OCI-LY1 (cell line): ENCODE measurements around the gene PTPRE.

ENCODE experiments used
- H2AFZ ChIP-seq: fragments of 200-600 bp; sonication (generic), shearing (Covaris generic); 2 replicates; pipeline ENCODE4 v1.6.0; 2014; ENCODE audit warnings: antibody characterized with exemption, mild to moderate bottlenecking, low read length
- H3F3A ChIP-seq: fragments of 200-600 bp; sonication (generic), shearing (Covaris generic); 2 replicates; pipeline ENCODE4 v1.6.0; 2014; ENCODE audit warnings: mild to moderate bottlenecking, antibody characterized with exemption, low read length, moderate library complexity; ENCODE audit not compliant: insufficient read depth
- H3K27ac ChIP-seq: fragments of 200-600 bp; sonication (generic); 2 replicates; pipeline ENCODE4 v1.5.1; 2014; ENCODE audit warnings: low read length, mixed run types, mild to moderate bottlenecking, low read depth; ENCODE audit not compliant: poor library complexity, severe bottlenecking
- H3K27me3 ChIP-seq: fragments of 200-600 bp; sonication (generic); 2 replicates; pipeline ENCODE4 v1.6.0; 2014; ENCODE audit warnings: antibody characterized with exemption, mild to moderate bottlenecking, low read length, moderate library complexity; ENCODE audit not compliant: insufficient read depth
- H3K36me3 ChIP-seq: fragments of 200-600 bp; sonication (generic); 2 replicates; pipeline ENCODE4 v1.6.1; 2014; ENCODE audit warnings: mild to moderate bottlenecking, antibody characterized with exemption, low read length, moderate library complexity, mixed read lengths; ENCODE audit not compliant: insufficient read depth
- H3K4me1 ChIP-seq: fragments of 200-600 bp; sonication (generic); 2 replicates; pipeline ENCODE4 v1.5.1; 2014; ENCODE audit warnings: mild to moderate bottlenecking, low read length, moderate library complexity; ENCODE audit not compliant: insufficient read depth, severe bottlenecking
- H3K4me2 ChIP-seq: fragments of 200-600 bp; sonication (generic), shearing (Covaris generic); 2 replicates; pipeline ENCODE4 v1.6.1; 2014; ENCODE audit warnings: low read length
- H3K4me3 ChIP-seq: fragments of 200-600 bp; sonication (generic); 2 replicates; pipeline ENCODE4 v1.5.1; 2014; ENCODE audit warnings: low read length, low read depth, mild to moderate bottlenecking, mixed read lengths; ENCODE audit not compliant: poor library complexity, severe bottlenecking
- H3K79me2 ChIP-seq: fragments of 200-600 bp; shearing (Covaris generic); 2 replicates; pipeline ENCODE4 v1.6.1; 2016; ENCODE audit warnings: mixed run types, low read length, mixed read lengths; ENCODE audit not compliant: insufficient read depth
- H3K9ac ChIP-seq: fragments of 200-600 bp; sonication (generic), shearing (Covaris generic); 2 replicates; pipeline ENCODE4 v1.6.1; 2014; ENCODE audit warnings: mild to moderate bottlenecking, low read length, mixed read lengths
- H3K9me2 ChIP-seq: fragments of 200-600 bp; sonication (generic), shearing (Covaris generic); 2 replicates; pipeline ENCODE4 v1.6.1; 2014; ENCODE audit warnings: low read depth, mild to moderate bottlenecking, low read length, mixed read lengths
- H3K9me3 ChIP-seq: fragments of 200-600 bp; shearing (Covaris generic); 2 replicates; pipeline ENCODE4 v1.6.1; 2014; ENCODE audit warnings: low read length, mixed read lengths
- H4K20me1 ChIP-seq: fragments of 200-600 bp; sonication (generic), shearing (Covaris generic); 2 replicates; pipeline ENCODE4 v1.6.0; 2016; ENCODE audit warnings: mild to moderate bottlenecking, low read length; ENCODE audit not compliant: insufficient read depth
- CTCF ChIP-seq: fragments of 200-600 bp; sonication (generic), shearing (Covaris generic); IDR thresholded peaks from 2 replicates; pipeline ENCODE4 v1.5.1; 2017; ENCODE audit warnings: mild to moderate bottlenecking, antibody characterized with exemption, low read length, moderate library complexity, mixed read lengths
- EZH2 ChIP-seq: fragments of 200-600 bp; sonication (generic), shearing (Covaris generic); IDR thresholded peaks from 2 replicates; pipeline ENCODE4 v1.8.0; 2017; ENCODE audit warnings: borderline replicate concordance, mixed run types, mild to moderate bottlenecking, antibody characterized with exemption, low read length, moderate library complexity, mixed read lengths

PTPRE gene

GRCh38 chr10:128018236-128018635 is 111.3 kb downstream of the PTPRE start:
- no peaks in the 10 kb centered on the region for H3K79me2 ChIP-seq
- H3K9me3 ChIP-seq, result no peaks in the 10 kb centered on the region
- no peaks in the 10 kb centered on the region for H3F3A ChIP-seq
- no peak overlapping the region for H3K4me2 ChIP-seq
- peaks cover 11% of the 10 kb centered on the region for H3K27me3 ChIP-seq
- no peak overlapping the region for H3K9ac ChIP-seq
- H4K20me1 ChIP-seq, result no peaks in the 10 kb centered on the region
- H3K27ac ChIP-seq, result no peak overlapping the region
- no peak overlapping the region for H3K4me3 ChIP-seq
- no peaks in the 10 kb centered on the region for H3K4me1 ChIP-seq
- H2AFZ ChIP-seq, result no peak overlapping the region
- no peaks in the 10 kb centered on the region for H3K9me2 ChIP-seq
- TF ChIP-seq EZH2, result no peak
- TF ChIP-seq CTCF, result no peak
- no peaks in the 10 kb centered on the region for H3K36me3 ChIP-seq

- Histone ChIP-seq H3K4me1 (no peaks in the 10 kb centered on the region), H3K4me2 (no peak overlapping the region), H3K79me2 (no peaks in the 10 kb centered on the region), H3K27ac (no peak overlapping the region), H2AFZ (no peak overlapping the region), H4K20me1 (no peaks in the 10 kb centered on the region), H3K27me3 (0 out of 2 replicates have a peak, but pooled peaks cover 7% of the 10 kb centered on the region), H3K9me2 (no peaks in the 10 kb centered on the region), H3K9ac (no peak overlapping the region), H3F3A (no peaks in the 10 kb centered on the region), H3K36me3 (no peaks in the 10 kb centered on the region), H3K4me3 (no peak overlapping the region), H3K9me3 (no peaks in the 10 kb centered on the region)
- TF ChIP-seq EZH2 (no peak), CTCF (no peak)
Measured at GRCh38 chr10:128018691-128019090, 111.8 kb downstream of the PTPRE start.

- no peak overlapping the region for H3K4me3 ChIP-seq
- H3K4me1 ChIP-seq, result no peaks in the 10 kb centered on the region
- no peak for TF ChIP-seq CTCF
- no peak for TF ChIP-seq EZH2
- no peaks in the 10 kb centered on the region for H3K9me2 ChIP-seq
- H3K9ac ChIP-seq, result no peak overlapping the region
- no peak overlapping the region for H2AFZ ChIP-seq
- no peak overlapping the region for H3K27ac ChIP-seq
- no peaks in the 10 kb centered on the region for H3K27me3 ChIP-seq
- H3K79me2 ChIP-seq, result no peaks in the 10 kb centered on the region
- no peaks in the 10 kb centered on the region for H3F3A ChIP-seq
- H3K36me3 ChIP-seq, result no peaks in the 10 kb centered on the region
- no peaks in the 10 kb centered on the region for H3K9me3 ChIP-seq
- H3K4me2 ChIP-seq, result no peak overlapping the region
- H4K20me1 ChIP-seq, result no peaks in the 10 kb centered on the region
Measured at GRCh38 chr10:128022261-128023196, 115.6 kb downstream of the PTPRE start.
